ENCODE measurements around the gene BCAS1. TPM values are rescaled to one million over a fixed set of nuclear protein-coding genes. Genes with fewer than 3 reads are reported as not detected.

BCAS1 gene
- total and polyA plus RNA-seq, 12 donors, result 0.07 to 2.3 (median 0.13) TPM; not detected in 7

- H3K4me3 ChIP-seq, result no peak overlapping the region
- intact Hi-C loops (cut with DNase I), result no loop called here
- DNase-seq, result no peak
- no peaks in the 10 kb centered on the region for H3K9me3 ChIP-seq (replicated peaks in 1 of 3)
- H3K4me1 ChIP-seq (replicated peaks in 1 of 2), result no peaks in the 10 kb centered on the region
- peaks cover 6% of the 10 kb centered on the region for H3K27me3 ChIP-seq
- H3K27ac ChIP-seq, result no peak overlapping the region
- TF ChIP-seq POLR2A (IDR thresholded peaks at IDR 0.05) (no peak), CTCF (IDR thresholded peaks at IDR 0.05) (no peak)
- 82 to 91% (median 85%) methylated on average over 8 of the region's 8 CpGs for WGBS, 4 donors
- no peaks in the 10 kb centered on the region for H3K36me3 ChIP-seq (replicated peaks in 1 of 2)
These were observed 85.3 kb downstream of the BCAS1 start for GRCh38 chr20:53985150-53985518.

GRCh38 chr20:53984356-53985149 lies 85.8 kb downstream of the BCAS1 start:
- no peak overlapping the region for H3K4me3 ChIP-seq
- H3K4me1 ChIP-seq (replicated peaks in 1 of 2), result no peaks in the 10 kb centered on the region
- peak in 1 of 7 donors; percentile 1 for DNase-seq
- TF ChIP-seq POLR2A (IDR thresholded peaks at IDR 0.05), result no peak
- TF ChIP-seq CTCF (IDR thresholded peaks at IDR 0.05), result no peak
- intact Hi-C loops (cut with DNase I), result no loop called here
- no peaks in the 10 kb centered on the region for H3K36me3 ChIP-seq (replicated peaks in 1 of 2)
- WGBS, 4 donors, result 38 to 53% (median 42%) methylated on average over 6 of the region's 6 CpGs
- no peak overlapping the region for H3K27ac ChIP-seq
- no peaks in the 10 kb centered on the region for H3K9me3 ChIP-seq (replicated peaks in 1 of 3)
- peaks cover 6% of the 10 kb centered on the region for H3K27me3 ChIP-seq

- Histone ChIP-seq H3K36me3 (replicated peaks in 1 of 2) (no peaks in the 10 kb centered on the region), H3K9me3 (replicated peaks in 1 of 3) (no peaks in the 10 kb centered on the region), H3K4me1 (replicated peaks in 1 of 2) (no peaks in the 10 kb centered on the region), H3K4me3 (no peak overlapping the region), H3K27me3 (peaks cover 6% of the 10 kb centered on the region), H3K27ac (no peak overlapping the region)
- 74 to 82% (median 79%) methylated on average over 3 of the region's 3 CpGs for WGBS, 4 donors
- DNase-seq, result no peak
- intact Hi-C loops (cut with DNase I), result no loop called here
- TF ChIP-seq CTCF (IDR thresholded peaks at IDR 0.05) (no peak), POLR2A (IDR thresholded peaks at IDR 0.05) (no peak)
These were observed 87.0 kb downstream of the BCAS1 start for GRCh38 chr20:53983401-53983800.

GRCh38 chr20:53982624-53983023 lies 87.8 kb downstream of the BCAS1 start:
- Histone ChIP-seq H3K27me3 (peaks cover 6% of the 10 kb centered on the region), H3K27ac (no peak overlapping the region), H3K4me1 (replicated peaks in 1 of 2) (no peaks in the 10 kb centered on the region), H3K36me3 (replicated peaks in 1 of 2) (no peaks in the 10 kb centered on the region), H3K4me3 (no peak overlapping the region), H3K9me3 (replicated peaks in 1 of 3) (no peaks in the 10 kb centered on the region)
- no peak for DNase-seq
- intact Hi-C loops (cut with DNase I), result no loop called here
- WGBS, 4 donors, result 36 to 70% (median 55%) methylated on average over 2 of the region's 2 CpGs
- no peak for TF ChIP-seq POLR2A (IDR thresholded peaks at IDR 0.05)
- no peak for TF ChIP-seq CTCF (IDR thresholded peaks at IDR 0.05)

Data from adrenal gland (tissue), 12 donors.